ENCODE results near the gene CADPS.

The CADPS gene

DNA sequence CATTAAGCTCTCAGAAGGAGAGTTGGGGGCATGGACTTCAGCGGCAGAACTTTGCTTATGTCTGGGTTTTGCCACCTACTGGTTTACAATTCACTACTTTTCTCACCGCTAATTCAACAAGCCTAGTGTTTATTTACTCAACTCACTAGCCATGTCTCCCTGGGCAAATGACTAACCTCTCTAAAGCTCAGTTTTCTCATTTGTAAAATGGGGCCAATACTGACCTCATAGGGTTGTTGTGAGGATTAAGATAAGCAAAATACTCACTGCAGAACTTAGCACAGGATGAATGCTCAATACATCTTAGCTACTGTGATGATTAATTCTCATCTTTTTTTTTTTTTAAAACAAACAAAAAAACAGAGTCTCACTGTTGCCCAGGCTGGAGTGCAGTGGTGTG lies 106.3 kb downstream of the CADPS start:
- no peak for TF ChIP-seq FOXP2 (optimal IDR thresholded peaks at IDR 0.05; ENCODE audit: borderline replicate concordance, extremely low read depth, extremely low read length, insufficient read depth)
- TF ChIP-seq, protein P1, sequence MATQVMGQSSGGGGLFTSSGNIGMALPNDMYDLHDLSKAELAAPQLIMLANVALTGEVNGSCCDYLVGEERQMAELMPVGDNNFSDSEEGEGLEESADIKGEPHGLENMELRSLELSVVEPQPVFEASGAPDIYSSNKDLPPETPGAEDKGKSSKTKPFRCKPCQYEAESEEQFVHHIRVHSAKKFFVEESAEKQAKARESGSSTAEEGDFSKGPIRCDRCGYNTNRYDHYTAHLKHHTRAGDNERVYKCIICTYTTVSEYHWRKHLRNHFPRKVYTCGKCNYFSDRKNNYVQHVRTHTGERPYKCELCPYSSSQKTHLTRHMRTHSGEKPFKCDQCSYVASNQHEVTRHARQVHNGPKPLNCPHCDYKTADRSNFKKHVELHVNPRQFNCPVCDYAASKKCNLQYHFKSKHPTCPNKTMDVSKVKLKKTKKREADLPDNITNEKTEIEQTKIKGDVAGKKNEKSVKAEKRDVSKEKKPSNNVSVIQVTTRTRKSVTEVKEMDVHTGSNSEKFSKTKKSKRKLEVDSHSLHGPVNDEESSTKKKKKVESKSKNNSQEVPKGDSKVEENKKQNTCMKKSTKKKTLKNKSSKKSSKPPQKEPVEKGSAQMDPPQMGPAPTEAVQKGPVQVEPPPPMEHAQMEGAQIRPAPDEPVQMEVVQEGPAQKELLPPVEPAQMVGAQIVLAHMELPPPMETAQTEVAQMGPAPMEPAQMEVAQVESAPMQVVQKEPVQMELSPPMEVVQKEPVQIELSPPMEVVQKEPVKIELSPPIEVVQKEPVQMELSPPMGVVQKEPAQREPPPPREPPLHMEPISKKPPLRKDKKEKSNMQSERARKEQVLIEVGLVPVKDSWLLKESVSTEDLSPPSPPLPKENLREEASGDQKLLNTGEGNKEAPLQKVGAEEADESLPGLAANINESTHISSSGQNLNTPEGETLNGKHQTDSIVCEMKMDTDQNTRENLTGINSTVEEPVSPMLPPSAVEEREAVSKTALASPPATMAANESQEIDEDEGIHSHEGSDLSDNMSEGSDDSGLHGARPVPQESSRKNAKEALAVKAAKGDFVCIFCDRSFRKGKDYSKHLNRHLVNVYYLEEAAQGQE (IDR thresholded peaks at IDR 0.05; ENCODE audit: insufficient read depth in 1 of 2, low read depth in 2 of 2, low read length in 2 of 2), result no peak
- no peak for TF ChIP-seq TAF1 (IDR thresholded peaks at IDR 0.05; ENCODE audit: borderline replicate concordance, insufficient read depth, low read length)
- no peak for TF ChIP-seq POLR2AphosphoS5 (IDR thresholded peaks at IDR 0.05; ENCODE audit: low read depth, low read length)
- no peak for TF ChIP-seq SIN3A (IDR thresholded peaks at IDR 0.05; ENCODE audit: borderline replicate concordance, insufficient read depth, low read length)

DNA sequence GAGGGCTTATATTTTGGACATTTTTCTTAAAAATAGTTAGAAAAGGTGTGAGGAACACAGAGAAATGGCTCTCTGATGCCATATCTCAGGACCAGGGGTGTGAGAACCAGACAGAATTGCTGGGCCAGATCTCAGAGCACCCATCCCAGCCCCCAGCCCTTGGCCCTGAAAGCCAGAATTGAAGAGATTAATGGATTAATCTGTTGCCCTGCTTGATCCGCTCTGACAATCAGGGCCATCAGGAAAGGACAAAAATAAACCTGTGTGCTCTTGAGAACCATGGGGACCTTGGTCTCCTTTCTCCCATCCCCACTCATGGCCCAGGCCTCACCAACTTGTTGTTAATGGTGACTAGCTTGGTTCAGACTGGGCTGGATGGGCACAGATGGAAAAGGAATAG lies 113.5 kb downstream of the CADPS start:
- TF ChIP-seq, protein P1 (IDR thresholded peaks at IDR 0.05; ENCODE audit: insufficient read depth in 1 of 2, low read depth in 2 of 2, low read length in 2 of 2), result no peak
- TF ChIP-seq TAF1 (IDR thresholded peaks at IDR 0.05; ENCODE audit: borderline replicate concordance, insufficient read depth, low read length) (no peak), POLR2AphosphoS5 (IDR thresholded peaks at IDR 0.05; ENCODE audit: low read depth, low read length) (no peak), FOXP2 (optimal IDR thresholded peaks at IDR 0.05; ENCODE audit: borderline replicate concordance, extremely low read depth, extremely low read length, insufficient read depth) (no peak), SIN3A (IDR thresholded peaks at IDR 0.05; ENCODE audit: borderline replicate concordance, insufficient read depth, low read length) (no peak)

DNA sequence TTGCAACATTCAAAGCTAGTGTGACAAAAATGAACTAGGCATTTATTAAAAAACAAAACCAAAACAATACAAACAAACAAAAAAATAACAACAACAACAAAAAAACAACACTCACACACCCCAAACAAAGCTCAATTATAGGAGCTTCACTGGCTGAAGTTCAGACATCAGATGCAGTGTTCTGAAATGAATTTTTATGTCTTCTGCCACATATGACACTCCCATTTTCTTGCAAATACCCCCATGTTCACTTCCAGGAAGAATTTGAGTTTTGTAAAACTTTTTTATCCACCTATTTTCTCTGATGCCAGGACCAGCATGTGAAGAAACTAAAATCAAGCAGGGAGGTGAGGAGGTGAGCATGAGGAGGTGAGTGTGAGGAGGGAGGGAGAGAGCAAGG lies 113.9 kb downstream of the CADPS start:
- TF ChIP-seq POLR2AphosphoS5 (IDR thresholded peaks at IDR 0.05; ENCODE audit: low read depth, low read length), result no peak

DNA sequence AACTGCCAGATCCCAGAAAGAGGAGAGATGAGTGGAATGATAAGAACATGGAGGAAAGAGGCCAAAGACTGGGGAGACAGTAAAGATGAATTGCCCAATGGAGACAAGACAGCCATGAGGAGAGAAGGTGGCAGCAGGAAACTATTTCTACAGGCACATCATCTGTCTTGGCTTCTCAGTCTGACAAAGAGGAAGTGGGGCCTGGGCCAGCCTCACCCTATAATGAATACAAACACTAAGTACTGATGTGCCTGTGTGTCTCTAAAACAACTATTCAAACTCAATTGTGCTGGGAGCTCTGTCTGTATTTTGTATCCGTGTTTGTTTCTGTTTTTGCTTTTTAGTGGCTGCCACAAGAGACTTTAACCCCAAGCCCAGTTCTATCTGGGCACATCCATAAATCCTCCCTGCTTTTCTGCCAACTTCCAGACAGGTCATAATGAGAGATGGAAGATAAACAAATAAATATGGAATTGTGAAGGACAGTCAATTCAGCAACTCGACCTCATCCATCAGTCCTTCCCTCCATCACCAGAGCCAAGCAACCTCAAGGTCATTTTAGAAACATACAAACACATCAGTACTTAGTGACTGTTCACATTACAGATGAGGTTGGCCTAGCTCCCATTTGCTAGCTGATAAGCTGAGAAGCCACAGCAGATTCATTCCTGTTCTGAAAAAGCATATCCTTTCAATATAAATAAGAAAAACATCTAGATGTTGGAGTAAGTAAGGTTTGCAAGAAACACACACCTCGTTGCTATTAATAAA lies 116.7 kb downstream of the CADPS start:
- TF ChIP-seq, protein P1 (IDR thresholded peaks at IDR 0.05; ENCODE audit: insufficient read depth in 1 of 2, low read depth in 2 of 2, low read length in 2 of 2), result no peak
- TF ChIP-seq TAF1 (IDR thresholded peaks at IDR 0.05; ENCODE audit: borderline replicate concordance, insufficient read depth, low read length) (no peak), FOXP2 (optimal IDR thresholded peaks at IDR 0.05; ENCODE audit: borderline replicate concordance, extremely low read depth, extremely low read length, insufficient read depth) (no peak), SIN3A (IDR thresholded peaks at IDR 0.05; ENCODE audit: borderline replicate concordance, insufficient read depth, low read length) (no peak), POLR2AphosphoS5 (IDR thresholded peaks at IDR 0.05; ENCODE audit: low read depth, low read length) (no peak)

DNA sequence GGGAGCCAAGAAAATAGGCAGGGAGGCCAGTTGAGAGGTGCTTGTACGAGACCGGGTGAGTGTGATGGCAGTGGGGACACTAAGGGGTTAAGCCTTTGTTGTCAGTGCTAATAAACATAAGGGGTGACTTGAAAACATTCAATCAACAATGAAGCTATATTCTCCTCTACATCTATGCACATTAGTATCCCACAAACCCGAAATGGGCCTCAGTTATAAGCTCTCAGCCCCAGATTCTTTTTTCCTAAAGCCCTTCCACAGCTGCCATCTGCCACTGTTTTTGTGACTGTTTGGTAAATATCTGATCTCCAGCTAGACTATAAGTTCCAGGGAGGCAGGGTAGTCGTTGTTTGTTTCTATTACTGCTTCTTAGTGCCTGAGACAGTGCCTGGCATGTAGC lies 118.2 kb downstream of the CADPS start:
- TF ChIP-seq POLR2AphosphoS5 (IDR thresholded peaks at IDR 0.05; ENCODE audit: low read depth, low read length) (no peak), FOXP2 (optimal IDR thresholded peaks at IDR 0.05; ENCODE audit: borderline replicate concordance, extremely low read depth, extremely low read length, insufficient read depth) (no peak), TAF1 (IDR thresholded peaks at IDR 0.05; ENCODE audit: borderline replicate concordance, insufficient read depth, low read length) (no peak), SIN3A (IDR thresholded peaks at IDR 0.05; ENCODE audit: borderline replicate concordance, insufficient read depth, low read length) (no peak)
- TF ChIP-seq, protein P1 (IDR thresholded peaks at IDR 0.05; ENCODE audit: insufficient read depth in 1 of 2, low read depth in 2 of 2, low read length in 2 of 2), result no peak

Data from PFSK-1 (cell line).